Suprapubic skin (tissue), 4 donors: ENCODE results near the gene TGFB3. TPM values are rescaled to one million over a fixed set of nuclear protein-coding genes. Genes with fewer than 3 reads are reported as not detected.

Experiments
- DNase-seq, 2 donors: peaks; one replicate each; pipeline ENCODE4 v3.0.0-alpha.2; 2019; ENCODE audit warnings: low spot score in 2 of 2
- H3K27ac ChIP-seq: fragments of 200-600 bp; sonication (generic); one replicate; pipeline ENCODE4 v1.5.1; 2019
- H3K27me3 ChIP-seq: fragments of 200-600 bp; sonication (generic); one replicate; pipeline ENCODE4 v1.5.1; 2019
- H3K36me3 ChIP-seq: fragments of 200-600 bp; sonication (generic); one replicate; pipeline ENCODE4 v1.5.1; 2019
- H3K4me1 ChIP-seq: fragments of 200-600 bp; sonication (generic); one replicate; pipeline ENCODE4 v1.5.1; 2019
- H3K4me3 ChIP-seq: fragments of 200-600 bp; sonication (generic); one replicate; pipeline ENCODE4 v1.5.1; 2019; ENCODE audit warnings: mild to moderate bottlenecking
- H3K9me3 ChIP-seq: fragments of 200-600 bp; sonication (generic); one replicate; pipeline ENCODE4 v1.5.1; 2019
- CTCF ChIP-seq, 2 donors: fragments of 200-600 bp in 1 of 2; fragments of 450-650 bp in 1 of 2; sonication (generic) in 1 of 2; IDR thresholded peaks; one replicate each; pipeline ENCODE4 v1.5.1; 2016 to 2019; ENCODE audit warnings: antibody characterized with exemption in 2 of 2, mild to moderate bottlenecking in 1 of 2, moderate library complexity in 1 of 2
- EP300 ChIP-seq: sonication (generic); formaldehyde crosslinking; IDR thresholded peaks from one replicate; pipeline ENCODE4 v1.6.1; 2017; ENCODE audit warnings: antibody characterized with exemption
- POLR2A ChIP-seq, 2 donors: fragments of 450-650 bp; IDR thresholded peaks; one replicate each; pipeline ENCODE4 v1.6.1; 2017; ENCODE audit warnings: antibody characterized with exemption in 2 of 2, mild to moderate bottlenecking in 2 of 2, moderate library complexity in 2 of 2
- POLR2AphosphoS5 ChIP-seq, 3 donors: sonication (generic); formaldehyde crosslinking; IDR thresholded peaks; one replicate each; pipeline ENCODE4 v1.6.1; 2017; ENCODE audit warnings: antibody characterized with exemption in 3 of 3
- WGBS: methylation state at CpG from one replicate; pipeline ENCODE4 v1.1.5; 2018; 5-methylcytosine and 5-hydroxymethylcytosine counted together
- total RNA-seq, 4 donors: library from RNA; depleted of rRNA; stranded (reverse); fragments of >200 nt; gene quantifications; one replicate each; pipeline ENCODE4 v1.1.0, GENCODE V29; 2016

The TGFB3 gene
- total RNA-seq, 4 donors from 2014 or later, result 3.3 to 6.4 (median 5.0) TPM

- DNase-seq, result no peak
- 47% methylated on average over 3 of the region's 3 CpGs for WGBS
- Histone ChIP-seq H3K36me3 (peaks cover 16% of the 10 kb centered on the region), H3K9me3 (no peaks in the 10 kb centered on the region), H3K27me3 (no peaks in the 10 kb centered on the region), H3K4me3 (no peak overlapping the region), H3K27ac (no peak overlapping the region), H3K4me1 (peaks cover 35% of the 10 kb centered on the region)
- no peak for TF ChIP-seq EP300
Measured at GRCh38 chr14:75987201-75987970, 5.6 kb upstream of the TGFB3 start.

GRCh38 chr14:75986439-75986765 lies 4.6 kb upstream of the TGFB3 start:
- H3K27me3 ChIP-seq, result no peaks in the 10 kb centered on the region
- H3K4me3 ChIP-seq, result peak overlapping the region; percentile 76
- no peaks in the 10 kb centered on the region for H3K9me3 ChIP-seq
- 19% methylated on average over 6 of the region's 6 CpGs for WGBS
- no peak for DNase-seq
- TF ChIP-seq POLR2A (IDR thresholded peaks at IDR 0.05) (no peak), EP300 (no peak), CTCF (IDR thresholded peaks at IDR 0.05) (no peak), POLR2AphosphoS5 (IDR thresholded peaks at IDR 0.05) (no peak)
- H3K27ac ChIP-seq, result no peak overlapping the region
- H3K36me3 ChIP-seq, result peaks cover 10% of the 10 kb centered on the region
- peaks cover 39% of the 10 kb centered on the region for H3K4me1 ChIP-seq

DNA sequence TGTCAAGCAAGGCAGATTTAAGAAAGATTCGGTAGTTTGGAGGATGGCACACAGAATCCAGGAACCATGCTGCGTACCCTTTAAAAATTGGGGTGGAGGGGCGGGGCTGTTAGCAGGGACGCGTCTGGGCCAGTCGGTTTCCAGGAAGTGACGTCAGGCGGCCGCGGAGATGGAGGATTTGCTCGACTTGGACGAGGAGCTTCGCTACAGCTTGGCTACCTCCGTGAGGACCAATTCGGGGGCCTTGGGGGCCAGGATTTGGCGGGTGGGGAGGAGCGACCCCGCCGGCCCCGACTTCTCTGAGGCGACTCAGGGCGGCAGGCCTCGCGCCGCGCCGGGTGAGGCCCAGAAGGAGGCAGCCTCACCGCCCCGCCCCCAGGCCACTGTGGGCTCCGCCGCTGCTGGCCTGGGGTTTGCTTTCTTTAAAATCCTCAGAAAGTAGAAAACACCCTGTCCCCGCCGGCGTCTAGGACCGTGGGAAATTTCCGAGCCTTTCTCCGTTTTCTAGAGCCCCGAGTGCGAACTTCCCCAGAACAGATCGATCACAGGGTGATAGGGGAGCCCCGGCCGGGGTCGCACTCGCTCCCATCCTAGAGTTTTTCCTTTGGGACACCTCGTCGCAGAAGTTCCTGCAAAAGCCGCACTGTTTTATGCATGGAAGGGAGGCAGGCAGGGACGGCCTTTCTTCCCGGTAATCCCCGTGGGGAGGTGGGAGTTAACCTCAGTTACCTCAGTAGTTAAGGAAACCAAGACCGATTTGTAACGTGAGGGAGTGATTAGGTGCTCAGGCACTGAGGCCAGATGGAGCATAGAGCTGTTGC lies 4.0 kb upstream of the TGFB3 start, which contains the start of gene IFT43:
Gene IFT43 (plus strand): TSS at position 146 of the 821 bp plus-strand sequence. CDS start 24 bp downstream, at position 170.
- DNase-seq, result peak; percentile 96 to 97
- Histone ChIP-seq H3K27me3 (no peaks in the 10 kb centered on the region), H3K9me3 (no peaks in the 10 kb centered on the region), H3K27ac (peak within 1 kb of the TSS; percentile 83), H3K4me1 (peaks cover 45% of the 10 kb centered on the region), H3K4me3 (peak within 1 kb of the TSS; percentile 76), H3K36me3 (peaks cover 10% of the 10 kb centered on the region)
- WGBS, result 0% methylated on average over 30 of the region's 52 CpGs
- TF ChIP-seq EP300, result no peak
- TF ChIP-seq POLR2AphosphoS5 (IDR thresholded peaks at IDR 0.05), result peak in 1 of 3 donors; percentile 53
- TF ChIP-seq CTCF (IDR thresholded peaks at IDR 0.05), result no peak
- TF ChIP-seq POLR2A (IDR thresholded peaks at IDR 0.05), result peak in 1 of 2 donors; percentile 38

- Histone ChIP-seq H3K9me3 (no peaks in the 10 kb centered on the region), H3K4me1 (peaks cover 54% of the 10 kb centered on the region), H3K27ac (no peak overlapping the region), H3K4me3 (no peak overlapping the region), H3K27me3 (no peaks in the 10 kb centered on the region), H3K36me3 (peaks cover under 1% of the 10 kb centered on the region)
- no peak for DNase-seq
- 75% methylated on average over 2 of the region's 2 CpGs for WGBS
- TF ChIP-seq POLR2AphosphoS5 (IDR thresholded peaks at IDR 0.05) (no peak), CTCF (IDR thresholded peaks at IDR 0.05) (no peak), POLR2A (IDR thresholded peaks at IDR 0.05) (no peak), EP300 (no peak)
Measured at GRCh38 chr14:75984674-75985073, 2.9 kb upstream of the TGFB3 start.

GRCh38 chr14:75983019-75983358 lies 1.2 kb upstream of the TGFB3 start:
- WGBS, result 38% methylated on average over 6 of the region's 7 CpGs
- no peak for TF ChIP-seq POLR2A (IDR thresholded peaks at IDR 0.05)
- TF ChIP-seq POLR2AphosphoS5 (IDR thresholded peaks at IDR 0.05), result no peak
- no peak for TF ChIP-seq CTCF (IDR thresholded peaks at IDR 0.05)
- no peak for TF ChIP-seq EP300
- Histone ChIP-seq H3K9me3 (no peaks in the 10 kb centered on the region), H3K4me1 (peaks cover 59% of the 10 kb centered on the region), H3K4me3 (peak overlapping the region; percentile 83), H3K27me3 (no peaks in the 10 kb centered on the region), H3K27ac (peak overlapping the region; percentile 93), H3K36me3 (no peaks in the 10 kb centered on the region)
- no peak for DNase-seq
